Daoy (cell line): ENCODE data around the gene E2F3. TPM values are rescaled to one million over a fixed set of nuclear protein-coding genes. Genes with fewer than 3 reads are reported as not detected.

ENCODE experiments used
- DNase-seq: peaks from one replicate; pipeline ENCODE4 v3.0.0-alpha.2; 2015; ENCODE audit warnings: low read depth
- total RNA-seq: library from RNA; depleted of rRNA; stranded (reverse); fragments of >200 nt; shearing (Covaris generic); gene quantifications from 2 replicates; pipeline ENCODE4 v1.2.3, GENCODE V29; 2014; rRNA removed

Gene E2F3
- 5.6 and 8.1 TPM in 2 replicates for total RNA-seq

- peak; percentile 100 for DNase-seq
These were observed at the start of gene E2F3 for GRCh38 chr6:20401205-20402091. E2F3 (plus strand) TSS chr6:20401879; CDS start chr6:20402233, 354 bp downstream.

- no peak for DNase-seq
These were observed 49.3 kb upstream of the E2F3 start for GRCh38 chr6:20352346-20352745.

GRCh38 chr6:20353134-20353533, 48.5 kb upstream of the E2F3 start:
- DNase-seq: no peak

- no peak for DNase-seq
These were observed 47.3 kb upstream of the E2F3 start for GRCh38 chr6:20354366-20354765.

GRCh38 chr6:20360471-20361119, 41.1 kb upstream of the E2F3 start:
- DNase-seq: no peak

GRCh38 chr6:20362623-20363022, 39.1 kb upstream of the E2F3 start:
- no peak for DNase-seq

- no peak for DNase-seq
These were observed 37.4 kb upstream of the E2F3 start for GRCh38 chr6:20364327-20364726.

GRCh38 chr6:20365456-20365855, 36.2 kb upstream of the E2F3 start:
- DNase-seq: no peak

- peak; percentile 36 for DNase-seq
These were observed 35.4 kb upstream of the E2F3 start for GRCh38 chr6:20366082-20366830.

GRCh38 chr6:20367743-20368485, 33.8 kb upstream of the E2F3 start:
- DNase-seq: peak; percentile 21

GRCh38 chr6:20370393-20370792, 31.3 kb upstream of the E2F3 start:
- no peak for DNase-seq

- no peak for DNase-seq
These were observed 30.9 kb upstream of the E2F3 start for GRCh38 chr6:20370801-20371200.

GRCh38 chr6:20375436-20375835, 26.2 kb upstream of the E2F3 start:
- DNase-seq: no peak

GRCh38 chr6:20377623-20378265, 23.9 kb upstream of the E2F3 start:
- peak; percentile 63 for DNase-seq

GRCh38 chr6:20379231-20379630, 22.4 kb upstream of the E2F3 start:
- peak; percentile 7 for DNase-seq

GRCh38 chr6:20386218-20386617, 15.5 kb upstream of the E2F3 start:
- no peak for DNase-seq

GRCh38 chr6:20389066-20389465, 12.6 kb upstream of the E2F3 start:
- DNase-seq: no peak

GRCh38 chr6:20393297-20393696, 8.4 kb upstream of the E2F3 start:
- DNase-seq: no peak

- DNase-seq: no peak
These were observed 2.2 kb upstream of the E2F3 start for GRCh38 chr6:20399518-20399917.

- DNase-seq: peak; percentile 36
These were observed 1.0 kb upstream of the E2F3 start for GRCh38 chr6:20400456-20401204.

- DNase-seq: no peak
These were observed 338 bp downstream of the E2F3 start for GRCh38 chr6:20402092-20402341.
